ENCODE results near the gene NOL9.

The NOL9 gene

DNA sequence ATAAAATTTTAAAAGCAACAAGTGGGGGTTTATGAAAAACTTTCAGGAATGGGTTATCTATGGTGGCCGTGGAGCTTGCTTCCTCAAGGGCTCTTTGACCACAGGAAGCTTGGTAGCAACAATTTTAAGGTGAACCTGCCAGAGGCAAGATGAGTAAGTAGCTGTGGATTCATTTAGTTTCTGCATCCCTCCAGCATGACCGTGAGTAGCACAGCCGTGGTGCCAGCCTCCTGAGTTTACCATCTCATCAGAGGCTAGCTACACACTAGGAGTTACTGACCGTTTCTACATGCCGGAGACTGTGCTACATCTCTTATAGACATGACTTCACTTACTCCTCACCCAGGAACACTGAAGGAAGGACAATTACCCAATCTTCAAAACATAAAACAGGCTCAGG lies 32.8 kb downstream of the NOL9 start:
- DNase-seq = no peak

DNA sequence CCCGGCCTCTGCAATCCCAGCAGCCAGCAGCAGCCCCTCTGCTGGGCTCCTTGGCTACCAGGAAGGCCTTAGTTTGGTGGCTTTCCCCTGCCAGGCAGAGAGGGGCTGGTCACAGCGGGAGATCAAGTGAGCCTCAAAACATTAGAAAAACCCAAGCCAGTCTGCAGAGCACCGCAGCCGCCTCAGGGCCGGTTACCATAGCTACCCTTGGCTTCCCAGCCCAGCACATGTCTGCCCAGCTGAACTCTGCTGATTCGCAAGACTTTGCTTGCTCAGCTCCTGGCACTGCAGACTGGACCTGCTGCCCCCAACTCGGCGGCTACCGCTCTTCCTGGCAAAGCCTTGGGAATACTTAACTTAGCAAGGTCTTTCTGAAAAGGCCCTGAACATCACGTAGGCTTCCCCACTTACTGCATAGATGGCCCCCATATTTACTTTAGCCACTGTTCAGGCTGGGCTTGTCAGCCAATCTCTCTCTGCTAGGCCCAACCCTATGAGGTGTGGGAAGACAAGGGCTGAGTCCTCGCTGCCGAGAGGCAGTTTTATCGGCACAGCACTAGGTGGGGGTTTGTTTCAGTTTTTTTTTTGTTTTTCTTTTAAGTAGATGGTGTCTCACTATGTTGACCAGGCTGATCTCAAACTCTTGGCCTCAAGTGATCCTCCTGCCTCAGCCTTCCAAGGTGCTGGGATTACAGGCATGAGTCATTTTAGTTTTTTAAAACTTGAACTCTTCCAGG lies 34.2 kb downstream of the NOL9 start:
- DNase-seq = peak; percentile 60

DNA sequence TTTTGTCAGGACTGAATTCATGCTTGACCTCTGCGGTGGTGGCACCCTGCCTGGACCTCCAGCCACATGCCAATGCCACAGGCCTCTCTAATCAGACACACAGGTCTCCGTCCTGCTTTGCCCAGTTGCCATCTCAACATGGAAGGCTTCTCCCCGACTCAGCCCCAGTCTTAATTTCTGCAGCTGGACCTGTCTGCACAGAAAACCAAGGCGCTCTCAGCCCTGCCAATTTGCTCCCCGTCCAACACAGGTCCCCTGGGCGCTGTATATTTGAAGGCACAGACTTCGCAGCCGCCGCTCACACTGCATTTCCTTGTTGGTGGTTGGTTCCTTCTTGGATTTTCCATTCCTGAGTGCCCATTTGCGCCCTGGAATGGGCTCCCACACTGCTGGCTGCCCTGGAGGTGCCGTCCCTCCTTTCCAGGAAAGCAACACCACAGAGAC lies 34.8 kb downstream of the NOL9 start:
- DNase-seq = no peak

DNA sequence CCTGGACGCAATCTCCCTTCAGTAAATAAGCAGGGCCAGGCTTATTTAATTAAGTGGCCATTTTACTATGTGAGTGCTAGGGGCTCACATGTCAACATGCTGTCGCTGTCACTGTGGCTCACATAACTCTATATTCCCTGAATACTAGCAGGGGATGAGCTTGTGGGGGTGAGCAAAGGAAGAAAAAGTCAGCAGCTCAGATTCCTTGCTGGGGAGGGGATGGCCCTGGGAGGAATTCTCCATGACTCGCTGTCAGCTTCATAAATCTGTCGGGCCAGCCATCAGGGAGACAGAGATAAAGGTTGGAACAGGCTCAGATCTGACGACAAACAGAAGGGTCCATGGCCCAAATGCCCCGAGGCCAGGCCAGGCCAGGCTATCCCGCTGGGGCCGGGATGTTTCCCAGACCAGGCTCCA lies 36.9 kb downstream of the NOL9 start:
- DNase-seq = no peak

DNA sequence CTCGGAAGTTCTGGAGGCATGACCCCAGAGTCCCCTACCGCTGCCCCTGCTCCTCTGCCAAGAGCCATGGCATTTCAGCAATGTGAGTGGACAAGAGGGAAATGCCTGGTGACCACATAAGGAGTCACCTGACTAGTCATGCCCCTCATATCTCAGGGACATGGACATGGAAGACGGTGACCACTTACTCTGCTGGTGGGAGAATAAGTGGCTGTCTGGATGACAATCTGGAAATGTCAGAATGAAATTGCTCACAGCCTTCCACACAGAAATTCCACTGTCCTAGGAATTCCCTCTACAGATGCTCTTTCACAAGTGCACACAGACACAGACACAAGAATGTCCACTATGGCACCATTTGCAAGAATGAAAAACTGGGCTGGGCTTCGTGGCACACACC lies 38.5 kb downstream of the NOL9 start:
- DNase-seq = no peak

DNA sequence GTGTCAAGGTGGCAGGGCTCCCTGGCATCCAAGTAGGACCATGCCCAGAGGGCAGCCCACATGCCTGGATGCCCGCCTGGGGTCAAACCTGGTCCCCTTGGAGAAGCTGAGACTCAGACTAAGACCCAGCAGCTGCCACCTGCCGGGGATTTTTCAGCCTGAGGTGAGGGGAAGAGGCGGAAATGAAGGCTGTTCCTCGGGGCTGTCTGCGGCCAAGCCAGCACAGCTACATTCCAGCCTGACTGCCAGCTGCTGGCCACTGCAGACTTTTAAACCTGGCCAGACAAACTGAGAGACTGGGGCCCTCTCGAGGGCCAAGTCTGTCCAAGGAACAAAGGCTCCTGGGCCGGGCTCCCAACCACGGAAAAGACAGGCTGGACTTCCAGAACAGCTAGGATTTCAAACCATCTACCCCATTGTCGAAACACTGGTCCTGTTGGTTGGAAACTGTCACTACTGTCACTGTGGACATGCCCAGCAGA lies 41.0 kb downstream of the NOL9 start:
- no peak for DNase-seq

DNA sequence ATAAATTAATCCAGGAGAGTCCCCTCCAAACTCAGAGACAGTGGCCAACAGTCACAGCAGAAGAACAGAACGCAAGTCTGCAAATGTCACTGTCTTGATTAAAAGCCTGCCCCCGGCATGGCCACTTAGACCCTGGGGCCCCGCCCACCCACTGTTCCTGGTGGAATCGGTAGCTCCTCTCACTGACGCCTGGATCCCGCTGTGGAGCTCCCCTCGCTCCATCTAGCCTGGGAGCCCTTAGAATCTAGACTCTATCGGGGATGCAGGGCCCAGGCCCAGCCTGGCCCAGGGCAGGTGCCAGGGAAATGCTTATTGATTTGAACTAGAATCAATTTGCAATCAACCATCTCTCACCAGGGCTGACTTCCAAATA lies 41.4 kb downstream of the NOL9 start:
- DNase-seq = no peak

DNA sequence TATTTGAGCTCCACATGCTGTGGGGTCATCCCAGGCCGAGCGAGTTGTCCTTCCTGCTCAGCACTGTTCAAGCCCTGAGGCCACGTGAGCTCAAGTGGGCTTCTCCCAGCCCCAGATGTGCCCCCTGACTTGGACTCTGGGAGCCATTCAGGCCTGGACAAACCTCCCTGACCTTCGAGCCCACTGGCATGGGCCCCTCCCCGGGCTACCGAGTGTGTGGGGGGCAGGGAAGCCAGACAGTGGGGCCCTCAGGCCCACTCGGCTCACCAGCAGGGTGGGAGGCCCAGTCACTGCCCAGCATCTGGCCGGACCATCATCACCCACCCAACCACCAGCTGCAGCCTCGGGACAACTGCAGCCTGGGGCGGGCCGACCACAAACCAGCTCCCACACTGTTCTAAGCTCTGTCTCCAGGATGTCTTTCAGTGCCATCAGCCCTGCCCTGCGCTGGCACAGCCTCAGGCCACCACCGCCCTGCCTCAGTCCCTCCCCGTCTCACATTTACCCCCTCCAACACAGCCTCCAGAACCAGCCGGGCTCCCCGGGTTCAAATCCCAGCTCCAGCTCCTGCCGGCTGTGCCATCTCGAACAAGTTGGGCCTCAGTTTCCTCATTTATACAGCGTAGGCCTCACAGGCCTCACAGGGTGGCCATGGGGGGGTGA lies 41.9 kb downstream of the NOL9 start:
- no peak for DNase-seq

DNA sequence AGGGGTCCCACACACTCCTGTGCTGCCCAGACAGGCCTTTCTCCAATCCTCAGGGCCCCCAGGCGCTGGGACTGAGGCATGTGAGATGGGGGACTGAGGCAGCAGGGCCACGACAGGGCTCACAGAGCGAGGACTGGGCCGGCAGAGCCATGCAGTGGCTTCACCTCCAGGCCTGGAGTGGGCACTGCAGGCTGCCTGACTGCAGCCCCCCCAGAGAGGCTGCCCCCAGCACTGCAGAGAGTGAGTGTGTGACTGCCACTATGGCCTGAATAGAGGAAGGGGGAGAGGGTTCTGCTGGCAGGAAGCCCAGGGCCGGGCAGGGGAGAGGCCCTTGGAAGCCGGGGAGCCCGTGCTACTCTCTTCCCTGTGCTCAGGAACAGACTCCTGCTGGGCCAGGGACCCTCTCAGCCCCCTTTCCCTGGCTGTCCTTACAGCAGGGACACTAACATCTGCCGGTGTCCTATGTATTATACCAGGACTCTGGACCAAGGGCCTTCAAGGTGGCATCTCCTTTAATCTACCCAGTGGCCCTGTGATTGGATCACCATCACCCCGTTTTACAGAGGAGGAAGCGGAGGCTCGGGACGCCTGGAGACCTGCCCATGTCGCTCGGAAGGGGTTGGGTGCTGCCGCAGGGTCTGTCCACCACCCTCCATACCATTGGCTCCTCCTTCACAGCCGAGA lies 42.6 kb downstream of the NOL9 start:
- DNase-seq = no peak

DNA sequence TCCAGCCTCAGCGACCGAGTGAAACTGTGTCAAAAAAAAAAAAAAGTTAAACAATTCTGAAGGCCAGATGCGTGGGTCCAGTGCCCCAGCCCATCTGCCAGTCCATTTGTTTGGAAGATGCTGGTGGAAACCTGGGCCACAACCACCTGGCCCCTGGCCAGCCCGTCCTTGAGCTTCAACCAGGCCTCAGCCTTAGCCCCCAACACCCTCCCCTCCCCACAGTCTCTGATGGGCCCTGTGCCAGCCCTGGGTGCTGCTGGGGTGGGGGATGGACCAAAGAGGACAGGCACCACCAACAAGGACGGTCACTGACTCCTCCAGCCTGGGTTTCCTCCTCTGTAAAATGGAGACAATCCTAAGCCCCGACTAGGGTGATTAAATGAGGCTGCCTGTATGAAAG lies 43.3 kb downstream of the NOL9 start:
- no peak for DNase-seq

DNA sequence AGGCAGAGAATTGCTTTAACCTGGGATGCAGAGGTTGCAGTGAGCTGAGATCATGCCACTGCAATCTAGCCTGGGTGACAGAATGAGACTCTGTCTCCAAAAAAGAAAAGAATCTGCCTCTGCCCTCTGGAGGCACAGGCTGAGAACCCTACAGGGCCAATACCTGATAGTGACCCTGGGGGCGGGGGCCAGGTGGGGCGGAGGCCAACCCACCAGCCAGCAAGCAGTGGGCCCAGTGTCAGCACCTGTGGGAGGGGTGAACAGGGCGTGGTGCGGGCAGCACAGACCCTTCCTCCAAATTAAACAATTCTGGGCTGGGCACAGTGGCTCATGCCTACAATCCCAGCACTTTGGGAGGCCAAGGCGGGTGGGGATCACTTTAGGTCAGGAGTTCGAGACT lies 43.8 kb downstream of the NOL9 start:
- DNase-seq = no peak

DNA sequence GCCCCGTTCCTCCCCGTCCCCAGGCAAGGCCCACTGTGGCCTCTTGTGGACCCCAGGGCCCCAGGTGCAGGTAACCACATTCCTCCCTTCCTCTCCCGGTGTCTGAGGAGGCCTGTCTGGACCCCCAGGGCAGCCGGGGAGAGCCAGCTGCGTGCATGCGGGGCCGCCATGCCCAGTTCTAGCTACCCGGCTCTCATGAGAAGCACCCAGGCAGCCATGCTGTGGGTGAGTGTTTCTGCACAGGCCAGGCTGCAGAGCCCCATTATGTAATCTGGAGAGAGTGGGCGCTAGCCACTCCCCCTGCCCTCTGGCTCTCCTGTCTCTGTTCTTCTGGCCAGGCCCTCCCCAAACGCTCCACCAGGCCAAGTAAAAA lies 44.4 kb downstream of the NOL9 start:
- no peak for DNase-seq

DNA sequence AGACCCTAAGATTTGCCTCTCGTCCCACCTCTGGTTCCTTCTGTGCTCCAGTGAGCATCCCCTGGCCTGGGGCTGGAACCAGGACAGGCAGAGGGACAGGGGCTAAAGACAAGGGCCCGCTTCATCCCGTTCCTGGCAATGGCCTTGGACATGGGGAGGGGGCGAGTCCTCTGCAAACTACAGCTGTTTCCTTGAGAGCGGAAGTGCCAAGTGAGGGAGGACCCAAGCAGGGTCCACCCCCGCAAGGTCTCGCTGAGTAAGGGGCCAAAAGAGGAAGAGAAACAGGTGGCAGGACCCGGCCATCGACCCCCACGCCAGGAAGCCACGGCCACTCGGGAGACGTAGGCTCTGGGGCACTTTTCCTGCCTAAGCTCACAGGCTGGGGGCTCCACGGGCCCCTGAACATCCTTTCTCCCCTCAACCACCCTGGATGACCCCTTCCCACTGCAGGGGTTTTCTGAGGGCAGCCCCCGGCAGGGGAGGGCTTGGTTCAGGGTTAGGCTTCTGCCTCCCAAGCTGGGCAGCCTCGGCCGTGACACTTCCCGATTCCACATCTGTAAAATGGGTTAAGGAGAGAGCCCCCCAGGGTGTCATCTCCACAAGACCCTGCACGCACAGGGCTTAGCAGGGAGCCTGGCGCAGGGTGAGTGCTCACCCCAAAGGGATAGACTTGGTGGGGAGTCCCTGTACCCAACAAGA lies 44.9 kb downstream of the NOL9 start:
- DNase-seq = no peak

DNA sequence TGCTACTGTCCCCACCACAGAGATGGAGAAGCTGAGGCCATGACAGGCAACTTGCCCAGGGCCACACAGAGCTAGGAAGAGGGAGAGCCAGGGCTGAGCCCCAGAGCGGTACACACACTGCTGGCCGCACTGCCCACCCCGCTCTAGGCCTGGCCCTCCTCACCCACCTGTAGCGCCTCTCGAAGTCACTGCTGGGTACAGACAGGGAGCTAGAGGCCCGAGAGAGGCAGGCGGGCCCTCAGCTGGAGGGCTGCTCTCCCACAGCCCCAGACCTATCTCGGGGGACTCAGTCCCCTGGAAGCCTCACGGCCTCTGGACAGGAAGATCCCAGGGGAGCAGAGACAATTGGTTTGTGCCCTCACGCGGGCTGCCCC lies 45.5 kb downstream of the NOL9 start:
- DNase-seq = no peak

DNA sequence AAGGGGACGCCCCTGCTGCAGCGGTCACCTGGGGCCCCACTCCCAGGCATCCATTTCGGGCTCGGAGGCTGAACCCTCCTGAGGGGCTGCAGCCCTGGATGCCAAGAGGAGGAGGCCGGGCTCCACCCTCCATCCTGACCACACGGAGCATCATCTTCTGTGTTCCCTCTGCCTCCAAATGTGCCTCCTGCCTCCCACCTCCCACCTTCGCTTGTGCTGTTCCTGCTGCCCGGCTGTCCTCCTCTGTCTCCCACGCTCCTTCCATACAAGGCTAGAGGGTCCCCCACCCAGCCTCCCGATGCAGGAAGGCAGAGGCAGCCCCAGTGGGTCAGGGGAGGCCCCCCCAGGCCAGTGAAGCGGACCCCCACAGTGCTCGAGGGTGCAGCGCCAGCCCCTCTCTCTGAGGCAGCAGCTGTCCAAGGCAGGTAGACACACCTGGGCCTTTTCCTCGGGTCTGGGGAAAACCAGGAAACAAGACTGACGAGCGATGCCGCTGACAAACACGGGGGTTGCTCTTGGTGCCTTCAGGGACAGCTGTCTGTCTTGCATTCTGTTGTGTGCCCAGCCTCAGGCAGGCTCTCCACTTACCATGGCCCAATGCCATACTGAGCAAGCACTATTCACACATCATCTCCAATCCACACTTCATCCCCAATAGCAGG lies 46.0 kb downstream of the NOL9 start:
- no peak for DNase-seq

DNA sequence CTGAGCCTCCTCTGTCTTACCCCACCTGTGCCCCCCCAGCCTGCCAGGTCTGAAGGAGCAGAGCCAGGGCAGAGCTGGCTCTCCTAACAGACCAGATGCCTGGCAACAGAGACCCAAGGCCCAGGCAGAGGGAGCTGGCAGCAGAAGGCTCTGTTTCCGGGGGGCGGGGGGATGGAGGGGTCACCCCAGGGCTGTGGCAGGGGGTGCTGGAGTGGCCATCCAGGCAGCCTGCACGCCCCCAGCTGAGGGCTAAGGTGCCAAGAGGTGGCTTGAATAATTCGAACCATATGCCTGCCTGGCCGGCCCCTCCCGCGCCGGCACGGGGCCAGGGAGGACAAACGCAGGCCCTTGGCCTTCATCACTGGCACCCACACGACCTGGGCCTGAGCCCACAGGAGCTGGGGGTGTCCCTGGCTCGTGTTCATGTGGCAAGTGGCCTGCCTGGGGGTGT lies 46.8 kb downstream of the NOL9 start:
- DNase-seq = no peak

DNA sequence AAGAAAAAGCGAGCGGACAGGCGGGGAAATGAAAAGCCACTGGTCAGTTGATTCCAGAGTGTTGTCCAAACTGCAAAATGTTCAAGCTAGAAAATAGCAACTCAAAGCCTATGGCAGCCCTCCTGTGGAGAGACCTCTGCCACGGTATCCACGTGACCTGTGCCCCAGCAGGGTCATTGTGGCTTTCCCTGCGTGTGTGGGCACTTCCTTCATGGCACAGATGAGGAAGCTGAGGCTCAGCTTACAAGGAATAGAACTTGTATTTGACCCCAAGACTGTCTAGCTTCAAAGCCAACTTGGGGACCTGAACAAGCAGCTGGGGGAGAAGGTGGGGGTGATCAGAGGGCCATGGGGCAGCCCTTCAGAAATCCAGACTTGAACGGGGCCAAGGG lies 47.3 kb downstream of the NOL9 start:
- DNase-seq = no peak

DNA sequence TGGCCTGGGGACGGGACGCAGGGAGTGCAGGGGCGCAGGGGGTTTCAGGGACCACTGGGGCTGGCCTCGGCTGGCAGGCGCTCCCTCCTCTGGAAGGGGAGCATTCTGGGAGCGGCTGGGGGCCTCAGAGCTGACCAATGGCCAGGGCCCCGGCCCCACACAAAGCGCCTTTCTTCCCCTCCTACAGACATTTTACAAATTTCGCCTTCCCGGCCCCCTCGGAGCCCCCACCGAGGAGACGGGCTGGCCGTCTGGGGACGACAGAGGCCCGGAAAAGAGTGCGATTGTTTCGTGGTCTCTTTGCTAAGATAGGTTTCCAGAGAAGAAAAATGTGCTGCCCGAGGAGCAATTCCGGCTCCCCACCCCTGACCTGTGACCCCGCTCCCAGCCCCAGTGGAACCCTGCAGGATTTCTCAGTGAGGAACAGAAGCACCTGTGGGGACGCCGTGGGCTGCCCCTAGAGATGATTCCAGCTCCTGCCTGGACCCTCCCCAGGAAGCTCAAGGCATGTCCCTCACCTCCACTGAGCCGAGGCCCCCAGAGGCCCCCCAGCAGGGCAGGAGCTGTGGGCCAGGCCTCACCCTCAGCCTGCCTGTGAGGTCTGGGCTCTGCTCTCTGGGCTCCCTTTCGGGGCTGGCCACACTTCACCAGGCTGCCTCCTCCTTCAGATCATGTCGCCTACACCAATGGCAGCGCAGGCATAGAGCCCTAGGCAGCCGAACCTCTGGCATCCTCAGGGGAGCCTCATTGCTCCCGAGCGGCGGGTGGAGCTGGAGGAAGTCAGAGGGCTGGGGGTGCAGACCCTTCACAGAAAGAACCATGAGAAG lies 47.9 kb downstream of the NOL9 start:
- DNase-seq = no peak

DNA sequence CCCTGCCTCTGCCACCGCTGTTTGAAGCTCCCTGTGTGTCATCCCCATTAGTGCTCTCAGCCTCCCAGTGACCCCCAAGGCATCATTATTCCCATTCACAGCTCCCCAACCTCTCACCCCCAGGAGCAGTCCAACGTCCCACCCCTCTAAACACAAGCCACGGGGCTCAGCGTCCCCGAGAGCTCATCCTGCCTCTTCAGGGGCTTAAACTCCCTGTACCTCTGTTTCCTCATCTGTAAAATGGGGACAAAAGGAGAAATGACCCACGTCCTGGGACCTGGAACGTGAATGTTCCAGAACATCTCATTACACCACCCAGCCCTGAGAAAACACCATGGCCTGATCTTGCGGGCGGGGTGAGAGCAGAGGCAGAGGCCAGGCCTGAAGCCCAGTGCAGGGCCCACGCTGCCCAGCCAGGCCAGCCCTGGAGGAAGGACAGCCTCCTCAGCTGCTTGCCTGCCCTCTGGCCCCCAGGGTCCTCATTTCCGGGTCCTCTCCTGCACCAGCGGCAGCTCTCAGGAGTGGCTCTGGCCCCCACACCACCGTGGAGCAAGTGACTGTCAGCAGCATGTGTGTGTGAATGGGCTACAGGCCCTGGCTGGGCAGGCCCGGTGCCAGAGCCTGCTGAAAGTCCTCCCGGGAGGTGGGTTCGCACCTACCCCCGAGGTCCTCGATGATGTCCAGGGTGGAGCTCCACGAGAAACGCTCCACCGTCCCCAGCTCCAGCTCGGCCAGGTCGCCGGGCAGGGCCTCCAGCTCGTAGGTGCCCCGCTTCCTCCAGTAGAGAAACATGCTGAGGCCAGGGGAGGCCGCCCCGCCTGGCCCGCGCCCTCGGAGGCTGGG lies 48.7 kb downstream of the NOL9 start:
- no peak for DNase-seq

DNA sequence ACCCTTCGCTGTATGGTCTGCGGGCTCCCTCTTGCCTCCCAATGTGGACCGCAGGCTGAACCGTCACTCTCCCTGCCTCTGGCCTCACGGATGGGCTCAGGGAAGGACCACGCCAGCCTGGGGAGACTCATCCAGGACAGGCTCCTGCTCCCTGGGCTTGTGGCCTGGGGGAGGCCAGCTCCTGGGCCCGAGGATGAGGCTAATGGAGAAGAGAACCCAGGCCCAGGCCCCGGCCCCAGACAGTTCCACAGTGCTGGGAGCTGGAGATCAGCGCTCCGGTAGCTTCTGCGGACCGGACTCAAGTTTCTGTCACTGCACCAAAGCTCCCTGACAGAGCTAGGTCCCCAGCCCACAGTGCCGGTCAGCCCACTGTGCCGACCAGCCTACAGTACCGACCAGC lies 49.4 kb downstream of the NOL9 start:
- no peak for DNase-seq
